AG04449 (cell line): ENCODE data around the gene KLF1.

ENCODE experiments used
- CTCF ChIA-PET: fragments of 350-600 bp; formaldehyde crosslinking; extraction: SDS; loops from one replicate; lab custom pipeline; 2021; ENCODE audit warnings: antibody characterized with exemption; lab: Yijun Ruan, JAX
- POLR2A ChIA-PET: fragments of 400-600, 350-600 bp; formaldehyde crosslinking; extraction: SDS; loops from one replicate; lab custom pipeline; 2020; ENCODE audit warnings: antibody characterized with exemption, inconsistent platforms; lab: Yijun Ruan, JAX
- DNase-seq: peaks from one replicate; pipeline ENCODE4 v3.0.0-alpha.2; 2010; ENCODE audit warnings: low read depth, low spot score
- H3K4me3 ChIP-seq: 2 replicates; pipeline ENCODE4 v1.5.1; 2011; ENCODE audit warnings: low read depth, mild to moderate bottlenecking, control low read depth, low read length
- CTCF ChIP-seq: IDR thresholded peaks from one replicate; pipeline ENCODE4 v1.5.1; 2011; ENCODE audit warnings: mild to moderate bottlenecking, moderate library complexity, low read length, control low read depth, inconsistent platforms; ENCODE audit not compliant: insufficient read depth; ENCODE audit errors: missing control alignments

KLF1 gene

GRCh38 chr19:12913851-12914690, 27.1 kb upstream of the KLF1 start:
- ChIA-PET CTCF (interaction anchor here (0.9 to 1.4 kb wide), 3 partner anchors 24 to 194 kb away, joined by 3 to 7 read pairs (median 4); no protein-coding TSS in a partner anchor), POLR2A (no interaction called here)
- H3K4me3 ChIP-seq: no peak overlapping the region
- DNase-seq: no peak
- TF ChIP-seq CTCF: no peak

- no peak for TF ChIP-seq CTCF
- no peak overlapping the region for H3K4me3 ChIP-seq
- POLR2A ChIA-PET: no interaction called here
- CTCF ChIA-PET: interaction anchor here (0.9 to 1.4 kb wide), 5 partner anchors 14 to 193 kb away, joined by 3 to 7 read pairs (median 4); no protein-coding TSS in a partner anchor
- DNase-seq: no peak
These were observed 26.1 kb upstream of the KLF1 start for GRCh38 chr19:12913011-12913561.

GRCh38 chr19:12912571-12912970, 25.6 kb upstream of the KLF1 start:
- POLR2A ChIA-PET: no interaction called here
- TF ChIP-seq CTCF: no peak
- no peak overlapping the region for H3K4me3 ChIP-seq
- no peak for DNase-seq
- CTCF ChIA-PET: interaction anchor here (0.9 to 1.3 kb wide), 3 partner anchors 13 to 22 kb away, joined by 3 to 5 read pairs (median 3); no protein-coding TSS in a partner anchor

- no peak for TF ChIP-seq CTCF
- CTCF ChIA-PET: no interaction called here
- POLR2A ChIA-PET: interaction anchor here (1.0 kb wide), 1 partner anchor 12 kb away, joined by 3 read pairs; the partner anchor contains the start of gene SYCE2
- no peak overlapping the region for H3K4me3 ChIP-seq
- no peak for DNase-seq
These were observed 20.2 kb upstream of the KLF1 start for GRCh38 chr19:12907166-12907565.

- no peak for DNase-seq
These were observed 13.0 kb upstream of the KLF1 start for GRCh38 chr19:12899891-12900518.

More at GRCh38 chr19:12899891-12900518, 13.0 kb upstream of the KLF1 start:
- TF ChIP-seq CTCF: no peak
- CTCF ChIA-PET: interaction anchor here (1.2 to 1.3 kb wide), 2 partner anchors 12 to 18 kb away, joined by 3 to 5 read pairs; no protein-coding TSS in a partner anchor
- no peak overlapping the region for H3K4me3 ChIP-seq
- POLR2A ChIA-PET: no interaction called here
